HL-60/S4 treated with retinoic acid at 250 ng/mL for 4 days and 3 days (cell line): Measurements from ENCODE around the gene FAM3B.
"Not testable (repeated sequence)": the region's sequence is repeated elsewhere in the genome, so short reads cannot be mapped to it uniquely, and the experiment has no call there.

Experiments
- in situ Hi-C: fragments of 300-500 bp; cut with MboI; formaldehyde crosslinking; loops from 2 replicates; pipeline ENCODE4 v1.7.0; 2022; ENCODE audit warnings: low sequenced_read_pairs

FAM3B gene

GRCh38 chr21:41316200-41317062, at the start of gene FAM3B:
TSS of gene FAM3B (plus strand) at chr21:41316801. CDS start at chr21:41316880, 79 bp downstream.
- in situ Hi-C loops: no loop called here

GRCh38 chr21:41267346-41267745, 49.3 kb upstream of the FAM3B start:
- in situ Hi-C loops: no loop called here

GRCh38 chr21:41269535-41269934, 47.1 kb upstream of the FAM3B start:
- in situ Hi-C loops: no loop called here

DNA sequence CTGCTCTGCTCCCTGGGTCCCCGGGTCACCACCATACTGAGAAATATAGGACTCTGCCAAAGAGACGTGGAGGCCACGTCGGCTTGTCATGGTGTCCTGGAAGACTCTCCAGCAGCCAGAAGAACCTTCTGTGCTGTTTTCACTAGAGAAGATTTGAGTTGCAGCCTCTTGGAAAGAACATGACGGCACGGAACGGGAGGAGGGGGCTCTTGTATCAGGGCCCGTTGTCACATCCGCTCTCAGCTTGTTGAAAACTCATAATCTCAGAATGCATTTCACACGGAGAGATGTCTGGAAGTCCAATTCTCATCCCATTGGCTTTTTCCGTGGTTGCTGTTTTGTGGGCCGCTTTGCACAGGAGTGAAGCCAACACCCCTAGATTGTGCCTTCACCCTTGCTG, 39.4 kb upstream of the FAM3B start:
- in situ Hi-C loops: loop anchor here (25.0 kb wide), 1 partner anchor 185 kb away; no protein-coding TSS in a partner anchor

- in situ Hi-C loops: loop anchor here (25.0 kb wide), 1 partner anchor 184 kb away; no protein-coding TSS in a partner anchor
These were observed 38.8 kb upstream of the FAM3B start for GRCh38 chr21:41277846-41278245.

DNA sequence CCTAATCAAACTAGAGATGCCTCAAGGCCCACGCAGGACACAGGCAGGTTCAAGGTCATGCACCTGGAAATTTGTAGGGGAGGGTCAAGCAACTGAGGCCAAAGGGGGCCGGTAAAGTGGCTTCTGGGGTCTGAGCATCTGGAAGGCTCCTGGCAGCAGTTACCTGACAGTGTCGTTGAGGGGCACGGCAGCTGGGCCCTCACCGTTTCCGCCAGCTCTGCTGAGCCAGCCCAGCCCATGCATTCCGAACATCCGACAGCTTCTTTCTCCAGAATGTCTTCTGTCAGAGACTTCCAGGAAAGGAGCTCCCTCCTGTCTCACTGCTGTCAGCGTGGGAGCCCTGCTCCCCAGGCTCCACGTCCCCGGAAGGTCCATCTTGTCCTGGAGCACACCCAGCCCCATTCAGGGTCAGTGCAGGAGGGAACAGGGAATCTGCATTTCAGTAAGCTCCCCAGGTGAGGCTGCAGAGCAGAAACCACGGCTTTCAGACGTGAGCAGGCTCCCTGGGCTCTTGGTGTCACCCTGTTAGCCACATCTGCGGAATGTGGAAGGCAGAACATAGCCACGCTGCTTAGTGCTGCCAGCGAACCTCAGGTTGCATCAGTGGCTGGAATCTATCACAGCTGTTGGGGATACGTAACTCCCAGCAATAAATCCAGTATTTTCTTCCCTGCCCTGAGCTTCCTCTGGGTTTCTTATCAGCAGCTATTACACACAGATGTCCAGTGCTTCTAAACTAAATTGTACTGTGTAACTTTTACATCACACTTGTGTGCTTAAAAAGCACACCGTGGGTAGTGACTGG, 36.3 kb upstream of the FAM3B start:
- in situ Hi-C loops: loop anchor here (25.0 kb wide), 1 partner anchor 182 kb away; no protein-coding TSS in a partner anchor

DNA sequence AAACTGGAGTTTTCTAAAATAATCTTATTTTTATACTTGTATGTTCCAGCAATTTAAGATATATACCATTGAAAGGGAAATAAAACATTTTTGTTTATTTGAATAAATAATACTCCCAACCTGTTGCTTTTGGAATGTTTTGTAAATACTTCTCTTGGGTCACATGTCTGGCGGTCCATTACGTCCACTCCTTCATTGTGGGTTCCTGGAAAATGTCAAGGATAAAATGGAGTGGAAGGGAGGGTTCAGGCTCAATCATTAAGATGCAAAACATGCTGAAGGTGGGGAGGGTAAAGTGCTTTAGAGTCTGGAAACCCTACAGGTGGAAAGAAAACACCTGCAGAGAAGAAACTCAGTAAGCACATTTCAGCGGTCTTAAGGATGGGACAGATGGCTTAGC, 34.2 kb upstream of the FAM3B start:
- in situ Hi-C loops: loop anchor here (25.0 kb wide), 1 partner anchor 180 kb away; no protein-coding TSS in a partner anchor

- in situ Hi-C loops: loop anchor here (25.0 kb wide), 1 partner anchor 179 kb away; no protein-coding TSS in a partner anchor
These were observed 33.3 kb upstream of the FAM3B start for GRCh38 chr21:41283211-41283818.

GRCh38 chr21:41289431-41289830, 27.2 kb upstream of the FAM3B start:
- in situ Hi-C loops: loop anchor here (25.0 kb wide), 1 partner anchor 173 kb away; no protein-coding TSS in a partner anchor

GRCh38 chr21:41290106-41290799, 26.3 kb upstream of the FAM3B start:
- in situ Hi-C loops: loop anchor here (25.0 kb wide), 1 partner anchor 172 kb away; no protein-coding TSS in a partner anchor

DNA sequence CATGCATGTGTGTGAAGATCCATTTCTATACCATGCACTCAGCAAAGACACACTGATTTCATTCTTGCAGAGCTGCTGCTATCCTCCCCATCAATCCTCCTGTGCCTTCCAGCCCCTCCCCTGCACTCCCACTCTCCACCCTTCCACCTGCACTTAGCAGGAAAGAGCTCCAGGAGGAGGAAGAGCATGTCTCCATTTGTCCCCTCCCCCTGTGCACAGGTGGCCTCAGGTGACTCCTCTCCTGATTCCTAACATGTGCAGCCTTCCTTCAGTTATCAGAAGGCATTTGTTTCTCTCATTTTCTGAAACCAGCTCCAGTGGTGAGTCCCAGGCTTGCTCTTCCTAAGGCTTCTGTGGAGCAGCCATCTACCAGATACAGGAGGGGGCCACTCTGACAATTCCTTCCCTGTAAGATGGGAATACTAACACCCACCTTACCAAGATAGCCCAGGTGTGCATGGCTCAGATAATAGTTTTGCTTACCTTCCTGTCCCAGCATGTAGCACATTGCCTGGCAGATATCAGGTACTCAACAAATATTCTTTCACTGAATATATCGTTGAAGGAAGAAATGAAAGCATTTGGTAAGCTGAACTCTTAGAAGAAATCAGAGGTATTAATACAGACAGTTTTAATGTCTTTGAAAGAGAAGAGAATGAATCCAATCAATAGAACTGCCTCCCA, 21.9 kb upstream of the FAM3B start:
- in situ Hi-C loops: loop anchor here (25.0 kb wide), 1 partner anchor 168 kb away; no protein-coding TSS in a partner anchor

DNA sequence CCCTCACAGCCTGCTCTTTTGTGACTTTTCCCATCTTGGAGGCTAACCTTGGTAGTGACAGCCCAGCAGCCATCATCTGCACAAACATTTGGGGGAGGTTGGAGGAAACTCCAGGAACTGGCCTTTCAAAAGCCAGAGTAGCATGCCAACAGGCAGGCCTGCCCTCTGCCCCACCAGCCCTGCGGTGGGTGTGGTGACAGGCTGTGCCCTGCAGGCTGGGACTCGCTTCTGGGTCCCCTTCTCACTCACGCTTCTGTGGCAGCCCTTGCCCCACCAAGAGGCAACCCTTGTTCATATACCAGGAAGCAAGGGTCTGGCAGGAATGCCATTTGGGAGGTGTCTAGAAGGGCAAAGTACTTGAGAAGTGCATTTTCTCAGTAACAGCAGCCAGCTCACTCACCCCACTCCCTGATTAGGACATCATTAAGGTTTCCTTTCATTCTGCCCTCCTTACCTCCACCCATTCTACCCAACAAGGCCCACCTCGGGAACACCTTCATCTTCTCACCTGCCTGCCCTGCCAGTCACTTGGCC, 20.8 kb upstream of the FAM3B start:
- in situ Hi-C loops: loop anchor here (25.0 kb wide), 1 partner anchor 167 kb away; no protein-coding TSS in a partner anchor

GRCh38 chr21:41302976-41303375, 13.6 kb upstream of the FAM3B start:
- in situ Hi-C loops: no loop called here

DNA sequence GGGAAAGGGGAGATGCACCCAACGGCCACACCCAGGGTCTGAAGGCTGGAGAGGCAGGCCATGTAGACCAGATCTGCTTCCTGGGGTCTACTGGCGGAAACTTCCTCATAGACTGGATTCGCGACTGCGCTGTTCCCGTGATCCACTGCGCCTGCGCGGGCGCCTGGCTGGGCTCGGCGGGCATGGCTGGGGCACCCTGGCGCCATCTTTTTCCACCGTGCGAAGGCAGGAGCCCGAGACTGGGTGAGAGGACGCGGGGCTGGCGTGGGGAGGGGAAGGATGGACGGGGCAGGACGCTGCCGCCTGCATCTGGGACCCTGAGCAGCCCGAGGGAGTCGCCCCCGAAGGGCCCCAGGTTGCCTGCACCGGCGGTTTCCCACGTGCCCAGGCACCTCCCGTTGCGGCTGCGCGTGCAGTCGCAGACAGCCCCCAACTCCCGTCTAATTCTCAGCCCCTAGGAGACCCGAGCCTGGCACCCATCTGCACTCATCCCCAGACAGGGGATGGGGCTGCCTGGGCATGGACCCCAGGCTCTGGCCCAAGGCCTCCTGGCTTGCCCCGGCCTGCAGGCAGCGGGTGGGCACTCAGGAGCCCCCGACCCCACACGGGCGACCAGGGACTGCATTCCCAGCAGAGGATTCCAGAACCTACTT, 12.4 kb upstream of the FAM3B start:
- in situ Hi-C loops: no loop called here

- in situ Hi-C loops: no loop called here
These were observed 9.4 kb upstream of the FAM3B start for GRCh38 chr21:41307219-41307618.

GRCh38 chr21:41313285-41314164, 3.1 kb upstream of the FAM3B start:
- in situ Hi-C loops: not testable (repeated sequence)

DNA sequence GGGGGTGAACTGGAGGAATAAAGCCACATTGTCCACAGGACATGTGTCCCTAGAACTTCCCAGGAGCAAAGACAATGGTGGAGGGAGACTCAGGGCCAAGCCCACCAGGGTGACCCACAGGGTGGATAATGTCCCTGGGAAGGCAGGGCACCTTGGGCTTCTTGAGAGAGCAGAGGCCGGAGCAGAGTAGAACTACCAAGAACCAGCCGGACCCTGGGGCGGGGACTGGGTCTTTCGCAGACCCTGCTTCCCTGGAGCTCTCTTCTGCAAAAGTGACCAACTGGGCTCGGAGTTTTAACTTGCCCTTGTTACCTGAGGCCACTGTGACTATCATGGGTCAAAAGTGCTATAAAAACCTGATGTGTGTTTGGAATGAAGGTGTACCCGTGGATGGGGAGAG, 875 bp upstream of the FAM3B start:
- in situ Hi-C loops: no loop called here

GRCh38 chr21:41317063-41317392, 427 bp downstream of the FAM3B start:
- in situ Hi-C loops: no loop called here
